ENCODE data around the gene BRAF.
"Not testable (repeated sequence)": the region's sequence is repeated elsewhere in the genome, so short reads cannot be mapped to it uniquely, and the experiment has no call there.

The BRAF gene

GRCh38 chr7:140924821-140925421, at the start of gene BRAF:
Gene BRAF (minus strand): TSS chr7:140924929. CDS start chr7:140924703, 226 bp downstream.
- FAIRE-seq = no peak

GRCh38 chr7:140972876-140973829, 48.4 kb upstream of the BRAF start:
- FAIRE-seq = no peak

GRCh38 chr7:140972344-140972743, 47.6 kb upstream of the BRAF start:
- no peak for FAIRE-seq

GRCh38 chr7:140967438-140967837, 42.7 kb upstream of the BRAF start:
- no peak for FAIRE-seq

- no peak for FAIRE-seq
Measured at GRCh38 chr7:140966561-140967233, 42.0 kb upstream of the BRAF start.

- FAIRE-seq = no peak
Measured at GRCh38 chr7:140961117-140961516, 36.4 kb upstream of the BRAF start.

- FAIRE-seq = not testable (repeated sequence)
Measured at GRCh38 chr7:140956997-140957396, 32.3 kb upstream of the BRAF start.

- no peak for FAIRE-seq
Measured at GRCh38 chr7:140945940-140946339, 21.2 kb upstream of the BRAF start.

GRCh38 chr7:140942242-140942641, 17.5 kb upstream of the BRAF start:
- FAIRE-seq = not testable (repeated sequence)

- no peak for FAIRE-seq
Measured at GRCh38 chr7:140940898-140941297, 16.2 kb upstream of the BRAF start.

- FAIRE-seq = no peak
Measured at GRCh38 chr7:140937702-140938264, 13.1 kb upstream of the BRAF start.

- no peak for FAIRE-seq
Measured at GRCh38 chr7:140928491-140929309, 4.0 kb upstream of the BRAF start.

GRCh38 chr7:140927945-140928344, 3.2 kb upstream of the BRAF start:
- not testable (repeated sequence) for FAIRE-seq

- no peak for FAIRE-seq
Measured at GRCh38 chr7:140927351-140927750, 2.6 kb upstream of the BRAF start.

GRCh38 chr7:140926021-140926817, 1.5 kb upstream of the BRAF start:
- no peak for FAIRE-seq

- no peak for FAIRE-seq
Measured at GRCh38 chr7:140924019-140924820, 509 bp downstream of the BRAF start.

- no peak for FAIRE-seq
Measured at GRCh38 chr7:140923358-140924006, 1.2 kb downstream of the BRAF start.

- no peak for FAIRE-seq
Measured at GRCh38 chr7:140922741-140923345, 1.9 kb downstream of the BRAF start.

GRCh38 chr7:140920745-140921144, 4.0 kb downstream of the BRAF start:
- no peak for FAIRE-seq

- FAIRE-seq = no peak
Measured at GRCh38 chr7:140918236-140918635, 6.5 kb downstream of the BRAF start.

Data from TTC549 (cell line).